MCF 10A (cell line): ENCODE measurements around the gene APEH. TPM values are rescaled to one million over a fixed set of nuclear protein-coding genes. Genes with fewer than 3 reads are reported as not detected.

Experiments used
- BruUV-seq: library from RNA; stranded (reverse); fragments of 400-500 nt; replicated peaks from 2 replicates; lab custom pipeline; 2021; lab: Mats Ljungman, UMichigan
- CTCF ChIA-PET: fragments of 300-600 bp; sonication (Branson Sonifier 250); formaldehyde crosslinking; extraction: SDS; loops from one replicate; lab custom pipeline; 2021; ENCODE audit warnings: antibody characterized with exemption, inconsistent platforms; lab: Yijun Ruan, JAX
- POLR2A ChIA-PET: fragments of 300-600, 350-650 bp; sonication (Branson Sonifier 250); formaldehyde crosslinking; extraction: SDS; loops from one replicate; lab custom pipeline; 2020; ENCODE audit warnings: antibody characterized with exemption, inconsistent platforms; lab: Yijun Ruan, JAX
- DNase-seq: peaks from one replicate; pipeline ENCODE4 v3.0.0-alpha.2; 2018; ENCODE audit not compliant: unreplicated experiment
- H3K27ac Mint-ChIP-seq: one replicate; pipeline ENCODE4 v1.8.0; 2022; ENCODE audit warnings: mild to moderate bottlenecking, low read depth, mixed read lengths; ENCODE audit not compliant: unreplicated experiment
- H3K27me3 Mint-ChIP-seq: one replicate; pipeline ENCODE4 v1.8.0; 2022; ENCODE audit warnings: mixed read lengths; ENCODE audit not compliant: insufficient read depth, unreplicated experiment
- H3K36me3 Mint-ChIP-seq: one replicate; pipeline ENCODE4 v1.8.0; 2022; ENCODE audit warnings: mild to moderate bottlenecking, moderate library complexity, mixed read lengths; ENCODE audit not compliant: insufficient read depth, unreplicated experiment
- H3K4me1 Mint-ChIP-seq: one replicate; pipeline ENCODE4 v1.8.0; 2022; ENCODE audit warnings: mixed read lengths; ENCODE audit not compliant: insufficient read depth, unreplicated experiment
- H3K4me3 Mint-ChIP-seq: one replicate; pipeline ENCODE4 v1.8.0; 2022; ENCODE audit warnings: mild to moderate bottlenecking, moderate library complexity, mixed read lengths; ENCODE audit not compliant: unreplicated experiment
- H3K9me3 Mint-ChIP-seq: one replicate; pipeline ENCODE4 v1.8.0; 2022; ENCODE audit warnings: mixed read lengths; ENCODE audit not compliant: unreplicated experiment
- intact Hi-C: fragments of 100-400 bp; cut with micrococcal nuclease; formaldehyde crosslinking; loops from 2 replicates; pipeline ENCODE4 v1.14.1; 2022
- total RNA-seq: library from RNA; stranded (reverse); gene quantifications from 2 replicates; pipeline ENCODE4 v1.2.3, GENCODE V29; 2022
- TF ChIP-seq, protein P1 (sequence below): fragments of 200-600 bp; IDR thresholded peaks from one replicate; pipeline ENCODE4 v1.8.0; 2022; ENCODE audit warnings: antibody characterized with exemption, mild to moderate bottlenecking; ENCODE audit not compliant: unreplicated experiment

APEH gene
- total RNA-seq, 1 experiment from 2014 or later: 127 TPM

GRCh38 chr3:49638445-49638844 is 35.7 kb upstream of the APEH start:
- Mint-ChIP-seq H3K9me3 (no peaks in the 10 kb centered on the region), H3K4me1 (peaks cover 22% of the 10 kb centered on the region), H3K27ac (no peak overlapping the region), H3K36me3 (peaks cover 4% of the 10 kb centered on the region), H3K27me3 (no peaks in the 10 kb centered on the region), H3K4me3 (peak overlapping the region; percentile 15)
- BruUV-seq: no TSS peak
- DNase-seq: peak; percentile 91
- intact Hi-C loops: no loop called here
- POLR2A ChIA-PET: interaction anchor here (0.7 to 1.7 kb wide), 10 partner anchors 12 to 451 kb away, joined by 3 to 5 read pairs (median 3); partner anchors contain the start of gene DAG1
- CTCF ChIA-PET: interaction anchor here (0.6 to 3.6 kb wide), 6 partner anchors 33 to 106 kb away, joined by 3 to 24 read pairs (median 4); no protein-coding TSS in a partner anchor
- TF ChIP-seq, protein P1, sequence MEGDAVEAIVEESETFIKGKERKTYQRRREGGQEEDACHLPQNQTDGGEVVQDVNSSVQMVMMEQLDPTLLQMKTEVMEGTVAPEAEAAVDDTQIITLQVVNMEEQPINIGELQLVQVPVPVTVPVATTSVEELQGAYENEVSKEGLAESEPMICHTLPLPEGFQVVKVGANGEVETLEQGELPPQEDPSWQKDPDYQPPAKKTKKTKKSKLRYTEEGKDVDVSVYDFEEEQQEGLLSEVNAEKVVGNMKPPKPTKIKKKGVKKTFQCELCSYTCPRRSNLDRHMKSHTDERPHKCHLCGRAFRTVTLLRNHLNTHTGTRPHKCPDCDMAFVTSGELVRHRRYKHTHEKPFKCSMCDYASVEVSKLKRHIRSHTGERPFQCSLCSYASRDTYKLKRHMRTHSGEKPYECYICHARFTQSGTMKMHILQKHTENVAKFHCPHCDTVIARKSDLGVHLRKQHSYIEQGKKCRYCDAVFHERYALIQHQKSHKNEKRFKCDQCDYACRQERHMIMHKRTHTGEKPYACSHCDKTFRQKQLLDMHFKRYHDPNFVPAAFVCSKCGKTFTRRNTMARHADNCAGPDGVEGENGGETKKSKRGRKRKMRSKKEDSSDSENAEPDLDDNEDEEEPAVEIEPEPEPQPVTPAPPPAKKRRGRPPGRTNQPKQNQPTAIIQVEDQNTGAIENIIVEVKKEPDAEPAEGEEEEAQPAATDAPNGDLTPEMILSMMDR: no peak

DNA sequence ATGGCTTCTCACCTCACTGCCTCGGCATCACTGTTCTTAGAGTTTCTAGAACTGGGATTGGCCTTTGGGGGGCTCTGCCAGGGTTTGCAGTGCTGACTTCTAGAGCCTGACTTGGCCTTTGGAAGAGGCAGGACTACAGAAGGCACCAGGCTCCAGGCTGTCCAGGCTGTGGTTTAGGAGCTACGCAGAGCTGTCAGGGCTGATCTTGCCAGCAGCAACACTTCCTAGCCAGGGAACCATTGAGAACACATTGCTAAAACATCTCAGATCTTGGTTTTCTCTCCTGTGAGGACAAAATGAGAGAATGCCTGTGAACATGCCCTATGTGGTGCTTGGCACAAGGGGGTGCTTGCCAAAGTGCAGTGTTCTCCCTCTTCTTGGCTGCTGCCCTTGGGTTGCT is 34.6 kb upstream of the APEH start:
- no peak overlapping the region for H3K4me3 Mint-ChIP-seq
- ChIA-PET POLR2A (no interaction called here), CTCF (interaction anchor here (0.6 to 3.6 kb wide), 3 partner anchors 32 to 373 kb away, joined by 5 to 24 read pairs (median 11); no protein-coding TSS in a partner anchor)
- DNase-seq: no peak
- no peaks in the 10 kb centered on the region for H3K27me3 Mint-ChIP-seq
- TF ChIP-seq, protein P1: no peak
- H3K36me3 Mint-ChIP-seq: peaks cover 4% of the 10 kb centered on the region
- peaks cover 22% of the 10 kb centered on the region for H3K4me1 Mint-ChIP-seq
- intact Hi-C loops: no loop called here
- H3K9me3 Mint-ChIP-seq: no peaks in the 10 kb centered on the region
- BruUV-seq: no TSS peak
- no peak overlapping the region for H3K27ac Mint-ChIP-seq

DNA sequence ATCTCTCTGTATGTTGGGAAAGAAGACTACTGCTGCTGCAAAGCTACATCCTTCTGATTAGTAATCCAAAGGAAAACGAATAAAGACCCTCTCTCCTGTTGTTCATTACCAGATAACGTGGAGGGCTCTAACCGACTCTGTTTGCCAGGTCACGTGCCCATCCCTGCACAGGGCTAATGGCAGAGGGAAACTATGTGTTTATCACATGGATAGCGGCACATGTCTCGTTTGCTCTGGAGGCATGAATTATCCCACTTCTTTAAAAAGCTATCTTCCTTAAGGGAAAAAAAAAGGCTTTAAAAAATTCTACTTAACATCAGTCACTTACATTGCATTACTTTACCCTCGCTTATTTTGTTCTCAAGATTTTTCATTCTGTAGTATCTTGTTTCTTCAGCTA is 32.9 kb upstream of the APEH start:
- Mint-ChIP-seq H3K36me3 (peaks cover 4% of the 10 kb centered on the region), H3K27ac (no peak overlapping the region), H3K4me3 (no peak overlapping the region), H3K4me1 (peaks cover 19% of the 10 kb centered on the region), H3K27me3 (no peaks in the 10 kb centered on the region), H3K9me3 (no peaks in the 10 kb centered on the region)
- intact Hi-C loops: no loop called here
- TF ChIP-seq, protein P1: no peak
- BruUV-seq: no TSS peak
- ChIA-PET POLR2A (interaction anchor here (1.1 kb wide), 1 partner anchor 17 kb away, joined by 3 read pairs; no protein-coding TSS in a partner anchor), CTCF (interaction anchor here (3.6 kb wide), 1 partner anchor 102 kb away, joined by 24 read pairs; no protein-coding TSS in a partner anchor)
- no peak for DNase-seq

GRCh38 chr3:49641921-49642707 is 32.0 kb upstream of the APEH start:
- Mint-ChIP-seq H3K27me3 (no peaks in the 10 kb centered on the region), H3K9me3 (no peaks in the 10 kb centered on the region), H3K4me1 (peaks cover 11% of the 10 kb centered on the region), H3K4me3 (no peak overlapping the region), H3K27ac (no peak overlapping the region), H3K36me3 (no peaks in the 10 kb centered on the region)
- POLR2A ChIA-PET: interaction anchor here (1.0 kb wide), 1 partner anchor 16 kb away, joined by 3 read pairs; no protein-coding TSS in a partner anchor
- CTCF ChIA-PET: interaction anchor here (0.7 to 1.5 kb wide), 2 partner anchors 30 to 102 kb away, joined by 3 read pairs; no protein-coding TSS in a partner anchor
- TF ChIP-seq, protein P1: no peak
- BruUV-seq: no TSS peak
- no peak for DNase-seq
- intact Hi-C loops: no loop called here
